HG02938 (cell line): ENCODE data around the gene NAXD.
"Not testable (repeated sequence)": the region's sequence is repeated elsewhere in the genome, so short reads cannot be mapped to it uniquely, and the experiment has no call there.

ENCODE experiments used
- ATAC-seq: cut with Tn5 transposase; IDR thresholded peaks from one replicate; pipeline ENCODE4 v1.9.1; 2021; ENCODE audit warnings: mild to moderate bottlenecking, moderate library complexity; ENCODE audit not compliant: unreplicated experiment

Gene NAXD

GRCh38 chr13:110627761-110628476 is 12.6 kb downstream of the NAXD start:
- ATAC-seq = no peak

- ATAC-seq = no peak
Observed at GRCh38 chr13:110628477-110628793, 13.1 kb downstream of the NAXD start.

GRCh38 chr13:110628952-110629701 is 13.8 kb downstream of the NAXD start:
- no peak for ATAC-seq

- ATAC-seq = no peak
Observed at GRCh38 chr13:110629735-110630134, 14.4 kb downstream of the NAXD start.

- no peak for ATAC-seq
Observed at GRCh38 chr13:110630566-110631119, 15.3 kb downstream of the NAXD start.

- ATAC-seq = not testable (repeated sequence)
Observed at GRCh38 chr13:110632255-110632654, 16.9 kb downstream of the NAXD start.

GRCh38 chr13:110633776-110634175 is 18.4 kb downstream of the NAXD start:
- ATAC-seq = no peak

GRCh38 chr13:110634558-110634957 is 19.2 kb downstream of the NAXD start:
- no peak for ATAC-seq

- ATAC-seq = no peak
Observed at GRCh38 chr13:110635405-110636002, 20.2 kb downstream of the NAXD start.

- no peak for ATAC-seq
Observed at GRCh38 chr13:110636053-110636475, 20.7 kb downstream of the NAXD start.

GRCh38 chr13:110636701-110637201 is 21.4 kb downstream of the NAXD start:
- ATAC-seq = no peak

- no peak for ATAC-seq
Observed at GRCh38 chr13:110637275-110637674, 21.9 kb downstream of the NAXD start.

- ATAC-seq = no peak
Observed at GRCh38 chr13:110637747-110638146, 22.4 kb downstream of the NAXD start.

GRCh38 chr13:110638257-110638656 is 22.9 kb downstream of the NAXD start:
- no peak for ATAC-seq

- ATAC-seq = no peak
Observed at GRCh38 chr13:110638814-110639806, 23.8 kb downstream of the NAXD start.

- ATAC-seq = no peak
Observed at GRCh38 chr13:110639935-110640334, 24.6 kb downstream of the NAXD start.

GRCh38 chr13:110640591-110641029 is 25.3 kb downstream of the NAXD start:
- ATAC-seq = no peak

GRCh38 chr13:110641055-110642015 is 26.0 kb downstream of the NAXD start:
- no peak for ATAC-seq

GRCh38 chr13:110642291-110642981 is 27.1 kb downstream of the NAXD start:
- ATAC-seq = no peak
